K562 (cell line): ENCODE measurements around the gene SLC4A2. TPM values are rescaled to one million over a fixed set of nuclear protein-coding genes. Genes with fewer than 3 reads are reported as not detected.

Experiments
- ARID2 ChIP-seq: fragments of 450-650 bp; IDR thresholded peaks from 2 replicates; pipeline ENCODE4 v1.6.1; 2017; ENCODE audit warnings: antibody characterized with exemption, mild to moderate bottlenecking
- CTBP1 ChIP-seq: fragments of 450-650 bp; IDR thresholded peaks from 2 replicates; pipeline ENCODE4 v1.6.1; 2016; ENCODE audit warnings: borderline replicate concordance
- DLX4 ChIP-seq: fragments of 250-450 bp; sonication (Bioruptor Pico); IDR thresholded peaks from 2 replicates; pipeline ENCODE4 v1.6.1; 2021; ENCODE audit warnings: mild to moderate bottlenecking
- GTF2E2 ChIP-seq: fragments of 200-800 bp; sonication (Bioruptor generic); IDR thresholded peaks from 2 replicates; pipeline ENCODE4 v1.6.1; 2016; ENCODE audit warnings: missing genetic modification characterization, missing compliant biosample characterization
- HDAC1 ChIP-seq, 2 experiments: fragments of 450-650 bp; IDR thresholded peaks; 2 replicates each; pipeline ENCODE4 v1.6.1; 2016 to 2017; ENCODE audit warnings: inconsistent platforms in 1 of 2, mild to moderate bottlenecking in 1 of 2, moderate library complexity in 1 of 2
- HOXB6 ChIP-seq: fragments of 250-450 bp; sonication (Bioruptor Pico); IDR thresholded peaks from 2 replicates; pipeline ENCODE4 v1.5.1; 2022; ENCODE audit warnings: mild to moderate bottlenecking, borderline replicate concordance
- JUND ChIP-seq, 2 experiments: IDR thresholded peaks; 2 replicates in 1 of 2; 3 replicates in 1 of 2; pipeline ENCODE4 v1.6.1; 2011; ENCODE audit warnings: borderline replicate concordance in 2 of 2, low read depth in 2 of 2, low read length in 2 of 2, improper control_type of control experiment in 1 of 2, missing biosample characterization in 1 of 2, missing genetic modification characterization in 1 of 2, missing genetic modification reagents in 1 of 2
- MCM5 ChIP-seq: fragments of 450-650 bp; IDR thresholded peaks from 2 replicates; pipeline ENCODE4 v1.6.1; 2016; ENCODE audit warnings: low read depth
- NRF1 ChIP-seq, 2 experiments: fragments of 450-650 bp; IDR thresholded peaks in 1 of 2; conservative IDR thresholded peaks in 1 of 2; 2 replicates each; pipeline ENCODE4 v1.6.1; 2014; ENCODE audit warnings: mild to moderate bottlenecking in 2 of 2
- PKNOX1 ChIP-seq: fragments of 450-650 bp; IDR thresholded peaks from 2 replicates; pipeline ENCODE4 v1.6.1; 2016
- POLR2A ChIP-seq: fragments of 450-650 bp; conservative IDR thresholded peaks from 2 replicates; pipeline ENCODE4 v1.6.1; 2016
- PYGO2 ChIP-seq: fragments of 450-650 bp; IDR thresholded peaks from 2 replicates; pipeline ENCODE4 v1.6.1; 2016; ENCODE audit warnings: mild to moderate bottlenecking, missing genetic modification characterization, moderate library complexity, missing compliant biosample characterization
- TSC22D4 ChIP-seq: fragments of 450-650 bp; IDR thresholded peaks from 2 replicates; pipeline ENCODE4 v1.6.1; 2016; ENCODE audit warnings: missing genetic modification characterization, missing biosample characterization, control low read depth
- XRCC4 ChIP-seq: IDR thresholded peaks from one replicate; pipeline ENCODE4 v1.6.1; 2011; ENCODE audit not compliant: insufficient read depth, insufficient read length; ENCODE audit errors: extremely low read depth
- ZNF134 ChIP-seq: fragments of 250-450 bp; sonication (Bioruptor Pico); conservative IDR thresholded peaks from 2 replicates; pipeline ENCODE4 v1.4.0; 2020
- ZNF165 ChIP-seq: fragments of 250-450 bp; sonication (Bioruptor Pico); IDR thresholded peaks from 2 replicates; pipeline ENCODE4 v1.4.0; 2020; ENCODE audit warnings: borderline replicate concordance
- polyA plus RNA-seq, 8 experiments: library from polyadenylated mRNA; depleted of rRNA in 4 of 8; stranded (reverse) in 5 of 8; unstranded in 3 of 8; fragments of >200 nt; fragmentation: Nextera tagmentation in 2 of 8; fragmentation: Illumina TruSeq in 1 of 8; extraction: Ambion mirVana in 2 of 8; extraction: Trizol in 1 of 8; gene quantifications; 2 replicates each; pipeline versions ENCODE4 v1.2.1 to v1.2.3, GENCODE V29; 2011 to 2014; ENCODE audit warnings: inconsistent platforms in 1 of 8, missing spikeins in 1 of 8
- total RNA-seq, 7 experiments: library from RNA; depleted of rRNA in 6 of 7; stranded (reverse); fragments of >200 nt in 6 of 7; fragmentation: Illumina TruSeq in 2 of 7; extraction: Trizol in 2 of 7; gene quantifications; 2 replicates each; pipeline versions ENCODE4 v1.2.1 to v1.2.3, GENCODE V29; 2011 to 2021; ENCODE audit warnings: low replicate concordance in 1 of 7
- TF ChIP-seq, protein P1 (sequence below), 2 experiments: IDR thresholded peaks; 2 replicates each; pipeline ENCODE4 v1.6.1; 2012; ENCODE audit warnings: improper control_type of control experiment in 2 of 2, low read depth in 2 of 2, low read length in 2 of 2, borderline replicate concordance in 1 of 2
- TF ChIP-seq, protein P2 (sequence below): sonication (generic); formaldehyde crosslinking; IDR thresholded peaks from 2 replicates; pipeline ENCODE4 v1.8.0; 2023; ENCODE audit warnings: mild to moderate bottlenecking, missing genetic modification reagents
- TF ChIP-seq, protein P3 (sequence below), 2 experiments: IDR thresholded peaks; 2 replicates each; pipeline ENCODE4 v1.6.1; 2011; ENCODE audit warnings: borderline replicate concordance in 1 of 2, control low read depth in 1 of 2, low read depth in 1 of 2, low read length in 1 of 2, mild to moderate bottlenecking in 1 of 2, mixed read lengths in 1 of 2, moderate library complexity in 1 of 2; ENCODE audit not compliant: insufficient read depth in 1 of 2, insufficient read length in 1 of 2, poor library complexity in 1 of 2, severe bottlenecking in 1 of 2; ENCODE audit errors: extremely low read depth in 1 of 2

Gene SLC4A2
- total and polyA plus RNA-seq, 9 of the 15 experiments (the other 6 are each of a cell fraction or from before 2014, with no cell fraction given), result 11.4 to 375 (median 130) TPM

GRCh38 chr7:151123822-151124464, 64.6 kb downstream of the SLC4A2 start (continued):
- TF ChIP-seq, protein P1, sequence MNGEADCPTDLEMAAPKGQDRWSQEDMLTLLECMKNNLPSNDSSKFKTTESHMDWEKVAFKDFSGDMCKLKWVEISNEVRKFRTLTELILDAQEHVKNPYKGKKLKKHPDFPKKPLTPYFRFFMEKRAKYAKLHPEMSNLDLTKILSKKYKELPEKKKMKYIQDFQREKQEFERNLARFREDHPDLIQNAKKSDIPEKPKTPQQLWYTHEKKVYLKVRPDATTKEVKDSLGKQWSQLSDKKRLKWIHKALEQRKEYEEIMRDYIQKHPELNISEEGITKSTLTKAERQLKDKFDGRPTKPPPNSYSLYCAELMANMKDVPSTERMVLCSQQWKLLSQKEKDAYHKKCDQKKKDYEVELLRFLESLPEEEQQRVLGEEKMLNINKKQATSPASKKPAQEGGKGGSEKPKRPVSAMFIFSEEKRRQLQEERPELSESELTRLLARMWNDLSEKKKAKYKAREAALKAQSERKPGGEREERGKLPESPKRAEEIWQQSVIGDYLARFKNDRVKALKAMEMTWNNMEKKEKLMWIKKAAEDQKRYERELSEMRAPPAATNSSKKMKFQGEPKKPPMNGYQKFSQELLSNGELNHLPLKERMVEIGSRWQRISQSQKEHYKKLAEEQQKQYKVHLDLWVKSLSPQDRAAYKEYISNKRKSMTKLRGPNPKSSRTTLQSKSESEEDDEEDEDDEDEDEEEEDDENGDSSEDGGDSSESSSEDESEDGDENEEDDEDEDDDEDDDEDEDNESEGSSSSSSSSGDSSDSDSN (IDR thresholded peaks at IDR 0.05; ENCODE audit: borderline replicate concordance in 1 of 2, low read depth in 2 of 2, low read length in 2 of 2), result 0 out of 4 replicates have a peak, but pooled peaks of 1 of the 2 experiments have one; percentile 52
- peak; percentile 57; the same call in 1 of the 2 replicates for TF ChIP-seq CTBP1
- no peak for TF ChIP-seq PYGO2 (tag)
- no peak for TF ChIP-seq PKNOX1
- peak; percentile 87 for TF ChIP-seq ARID2
- TF ChIP-seq DLX4, result no peak
- TF ChIP-seq JUND (IDR thresholded peaks at IDR 0.05; ENCODE audit: borderline replicate concordance, low read depth, low read length), result peak; percentile 69; the same call in 1 of the 2 replicates
- TF ChIP-seq JUND (tag; IDR thresholded peaks at IDR 0.05; ENCODE audit: borderline replicate concordance, low read depth, low read length), result peak; percentile 12; the same call in 1 of the 3 replicates
- TF ChIP-seq ZNF134 (CRISPR knock-in tag), result no peak
- no peak for TF ChIP-seq POLR2A
- TF ChIP-seq GTF2E2 (tag), result no peak
- no peak for TF ChIP-seq HOXB6 (CRISPR knock-in tag)
- TF ChIP-seq ZNF165, result no peak
- no peak for TF ChIP-seq NRF1 (conservative IDR thresholded peaks at IDR 0.05 in 1 of 2, IDR thresholded peaks at IDR 0.05 in 1 of 2)
- no peak for TF ChIP-seq TSC22D4 (tag)
- TF ChIP-seq XRCC4, result no peak
- no peak for TF ChIP-seq HDAC1 (IDR thresholded peaks at IDR 0.05)
- TF ChIP-seq, protein P2, sequence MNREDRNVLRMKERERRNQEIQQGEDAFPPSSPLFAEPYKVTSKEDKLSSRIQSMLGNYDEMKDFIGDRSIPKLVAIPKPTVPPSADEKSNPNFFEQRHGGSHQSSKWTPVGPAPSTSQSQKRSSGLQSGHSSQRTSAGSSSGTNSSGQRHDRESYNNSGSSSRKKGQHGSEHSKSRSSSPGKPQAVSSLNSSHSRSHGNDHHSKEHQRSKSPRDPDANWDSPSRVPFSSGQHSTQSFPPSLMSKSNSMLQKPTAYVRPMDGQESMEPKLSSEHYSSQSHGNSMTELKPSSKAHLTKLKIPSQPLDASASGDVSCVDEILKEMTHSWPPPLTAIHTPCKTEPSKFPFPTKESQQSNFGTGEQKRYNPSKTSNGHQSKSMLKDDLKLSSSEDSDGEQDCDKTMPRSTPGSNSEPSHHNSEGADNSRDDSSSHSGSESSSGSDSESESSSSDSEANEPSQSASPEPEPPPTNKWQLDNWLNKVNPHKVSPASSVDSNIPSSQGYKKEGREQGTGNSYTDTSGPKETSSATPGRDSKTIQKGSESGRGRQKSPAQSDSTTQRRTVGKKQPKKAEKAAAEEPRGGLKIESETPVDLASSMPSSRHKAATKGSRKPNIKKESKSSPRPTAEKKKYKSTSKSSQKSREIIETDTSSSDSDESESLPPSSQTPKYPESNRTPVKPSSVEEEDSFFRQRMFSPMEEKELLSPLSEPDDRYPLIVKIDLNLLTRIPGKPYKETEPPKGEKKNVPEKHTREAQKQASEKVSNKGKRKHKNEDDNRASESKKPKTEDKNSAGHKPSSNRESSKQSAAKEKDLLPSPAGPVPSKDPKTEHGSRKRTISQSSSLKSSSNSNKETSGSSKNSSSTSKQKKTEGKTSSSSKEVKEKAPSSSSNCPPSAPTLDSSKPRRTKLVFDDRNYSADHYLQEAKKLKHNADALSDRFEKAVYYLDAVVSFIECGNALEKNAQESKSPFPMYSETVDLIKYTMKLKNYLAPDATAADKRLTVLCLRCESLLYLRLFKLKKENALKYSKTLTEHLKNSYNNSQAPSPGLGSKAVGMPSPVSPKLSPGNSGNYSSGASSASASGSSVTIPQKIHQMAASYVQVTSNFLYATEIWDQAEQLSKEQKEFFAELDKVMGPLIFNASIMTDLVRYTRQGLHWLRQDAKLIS (CRISPR knock-in tag), result no peak
- TF ChIP-seq MCM5, result no peak
- TF ChIP-seq, protein P3, sequence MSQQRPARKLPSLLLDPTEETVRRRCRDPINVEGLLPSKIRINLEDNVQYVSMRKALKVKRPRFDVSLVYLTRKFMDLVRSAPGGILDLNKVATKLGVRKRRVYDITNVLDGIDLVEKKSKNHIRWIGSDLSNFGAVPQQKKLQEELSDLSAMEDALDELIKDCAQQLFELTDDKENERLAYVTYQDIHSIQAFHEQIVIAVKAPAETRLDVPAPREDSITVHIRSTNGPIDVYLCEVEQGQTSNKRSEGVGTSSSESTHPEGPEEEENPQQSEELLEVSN (IDR thresholded peaks at IDR 0.05; ENCODE audit: borderline replicate concordance in 1 of 2, extremely low read depth in 1 of 2, insufficient read depth in 1 of 2, insufficient read length in 1 of 2, low read depth in 1 of 2, low read length in 1 of 2, poor library complexity in 1 of 2, severe bottlenecking in 1 of 2), result peak in 1 of 2 experiments; percentile 33
